Mucosa of gallbladder (tissue), 1 donor: ENCODE measurements around the gene NFIA. TPM values are rescaled to one million over a fixed set of nuclear protein-coding genes. Genes with fewer than 3 reads are reported as not detected.

Experiments used
- DNase-seq: peaks from one replicate; pipeline ENCODE4 v3.0.0-alpha.2; 2020; ENCODE audit warnings: low spot score
- total RNA-seq: library from RNA; stranded (reverse); gene quantifications from one replicate; pipeline ENCODE4 v1.2.1, GENCODE V29; 2021
- donor health status: DM: no; HTN: no; CAD: no.

Gene NFIA
- total RNA-seq, 1 donor from 2014 or later, result 82.8 TPM

DNA sequence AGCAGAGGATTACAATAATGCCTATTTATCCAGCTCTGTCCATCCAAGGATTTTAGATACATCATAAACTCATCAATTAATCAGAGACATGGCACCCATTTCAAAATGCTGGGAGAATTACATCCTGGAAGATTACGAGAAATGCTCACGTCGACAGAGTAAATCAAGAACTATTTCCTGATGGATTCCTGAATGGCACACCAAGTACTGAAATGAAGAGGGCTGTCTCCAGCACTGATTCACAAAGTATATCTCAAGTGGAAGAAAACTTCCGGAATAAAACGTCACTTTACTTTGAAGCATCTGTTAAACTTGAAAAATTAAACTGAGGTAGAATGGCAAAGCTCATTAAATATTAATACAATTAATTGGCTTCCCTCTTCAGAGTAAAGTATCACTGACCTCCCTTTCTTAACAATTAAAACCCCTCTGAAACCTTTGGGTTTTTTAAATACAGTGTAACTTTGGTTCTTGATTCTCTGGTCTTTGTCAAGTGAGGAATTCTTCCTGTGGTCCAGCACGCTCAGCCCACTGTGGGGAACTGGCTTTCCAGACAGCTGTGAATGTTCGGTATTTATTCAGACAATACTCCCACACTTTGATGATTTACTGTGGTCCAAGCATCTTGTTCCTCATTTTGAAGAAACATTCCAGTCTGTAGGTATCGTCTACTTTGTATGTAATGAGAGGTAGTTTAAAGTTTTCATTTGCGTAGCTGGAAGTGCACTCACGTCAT lies 288.0 kb downstream of the NFIA start:
- DNase-seq, result no peak

DNA sequence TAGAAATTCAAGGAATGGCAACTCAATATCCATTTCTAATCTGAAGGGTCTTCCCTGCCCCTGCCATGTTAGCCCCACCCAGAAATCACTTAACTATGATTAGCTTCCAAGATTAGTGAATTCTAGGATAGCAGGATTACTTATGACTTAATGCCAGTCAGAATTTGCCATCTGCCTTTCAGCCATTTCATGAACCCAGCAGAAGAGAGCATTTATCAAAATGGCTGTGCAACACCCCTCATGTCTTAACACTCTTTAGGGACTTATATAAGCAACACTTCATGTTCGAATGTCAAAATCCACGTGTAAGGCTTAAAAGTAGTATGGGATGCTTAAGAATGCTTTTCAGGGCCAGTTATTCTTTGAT lies 288.5 kb downstream of the NFIA start:
- DNase-seq, result no peak

DNA sequence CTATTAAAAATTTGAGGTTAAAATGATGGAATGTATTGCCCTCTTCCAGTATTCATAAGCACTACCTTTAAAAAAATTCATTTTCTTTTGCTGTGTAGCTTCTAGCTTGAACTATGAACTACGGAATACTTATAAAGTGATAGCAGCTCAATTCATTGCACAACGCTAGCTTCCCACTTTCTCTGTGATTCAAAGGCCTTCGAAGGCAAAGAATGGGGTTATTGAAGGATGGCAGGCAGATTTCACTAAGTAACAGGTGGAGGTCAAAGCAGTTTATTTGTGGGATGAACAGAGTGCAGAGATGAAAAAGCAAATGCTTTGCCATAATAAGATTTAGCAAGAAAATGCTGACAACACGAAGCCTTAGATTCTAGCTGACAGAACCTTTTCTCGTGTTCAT lies 290.6 kb downstream of the NFIA start:
- no peak for DNase-seq

DNA sequence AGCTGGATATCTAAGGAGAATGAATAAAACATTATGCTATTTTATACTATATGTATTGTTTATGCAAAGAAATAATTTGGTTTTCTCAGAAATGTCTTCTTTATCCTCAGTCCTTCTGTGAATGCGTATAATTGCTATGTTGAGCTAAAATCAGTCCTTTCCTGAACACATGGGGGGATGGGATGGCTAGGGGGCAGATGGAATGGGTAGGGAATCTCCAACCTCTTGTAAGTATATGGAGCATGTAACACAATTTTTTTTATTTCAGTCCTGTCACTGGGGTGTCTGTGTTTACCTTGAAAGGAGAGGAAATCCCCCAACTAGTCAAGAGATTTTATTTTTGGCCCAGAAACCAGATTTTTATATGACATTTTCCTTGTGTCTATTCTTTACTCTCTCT lies 291.8 kb downstream of the NFIA start:
- no peak for DNase-seq

- DNase-seq, result no peak
Observed at GRCh38 chr1:61375082-61375880, 292.9 kb downstream of the NFIA start.

DNA sequence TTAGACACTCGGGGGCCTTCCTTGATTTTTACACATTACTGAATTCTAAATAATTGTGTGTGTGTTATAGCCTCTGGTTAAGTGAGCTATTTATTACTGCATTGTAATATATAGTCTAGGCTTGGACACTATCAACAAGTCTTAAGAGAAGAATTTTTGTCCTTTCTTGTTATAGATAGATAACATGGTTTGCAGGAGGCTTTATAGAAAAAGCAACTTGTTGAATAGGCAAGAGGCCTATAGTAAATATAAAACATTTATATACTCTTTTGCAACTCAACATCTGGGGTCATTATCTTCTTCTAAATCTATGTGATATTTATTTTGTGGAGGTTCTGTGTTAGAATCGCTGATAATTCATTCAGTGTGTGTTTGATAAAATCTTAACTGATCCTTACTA lies 293.8 kb downstream of the NFIA start:
- no peak for DNase-seq

DNA sequence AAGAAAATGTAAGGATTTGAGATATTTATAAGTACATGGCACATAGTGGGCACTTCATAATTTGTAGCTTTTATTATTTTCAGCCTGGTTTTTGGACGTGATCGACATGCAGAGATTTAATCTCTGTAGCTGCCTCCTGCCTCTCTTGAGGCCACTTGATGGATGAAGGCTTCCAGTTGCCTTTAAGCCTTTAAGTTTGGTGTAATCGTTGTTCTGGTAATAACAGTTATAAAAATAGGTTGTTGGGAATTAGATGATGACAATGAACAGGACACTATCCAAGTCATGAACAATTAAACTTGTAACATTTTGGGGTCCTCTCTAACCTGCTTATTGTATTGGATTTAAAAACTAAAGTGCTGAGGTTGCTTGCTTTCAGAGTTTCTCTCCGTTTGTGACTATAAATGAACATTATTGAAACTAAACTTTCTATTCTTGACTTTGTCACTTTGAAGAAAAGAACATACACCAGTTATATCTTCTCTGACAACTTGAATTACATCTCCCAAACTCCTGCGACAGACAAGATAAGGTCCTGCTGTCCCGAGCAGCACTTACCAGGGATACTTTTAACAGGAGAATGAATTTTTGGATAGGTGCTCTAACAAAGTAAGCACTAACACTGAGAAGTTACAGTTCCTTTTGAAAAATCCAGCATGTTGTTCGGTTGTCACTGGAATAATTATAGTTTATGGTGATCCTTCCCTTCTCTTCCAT lies 295.0 kb downstream of the NFIA start:
- no peak for DNase-seq

- no peak for DNase-seq
Observed at GRCh38 chr1:61378494-61379180, 296.3 kb downstream of the NFIA start.

- DNase-seq, result no peak
Observed at GRCh38 chr1:61379693-61380092, 297.3 kb downstream of the NFIA start.

DNA sequence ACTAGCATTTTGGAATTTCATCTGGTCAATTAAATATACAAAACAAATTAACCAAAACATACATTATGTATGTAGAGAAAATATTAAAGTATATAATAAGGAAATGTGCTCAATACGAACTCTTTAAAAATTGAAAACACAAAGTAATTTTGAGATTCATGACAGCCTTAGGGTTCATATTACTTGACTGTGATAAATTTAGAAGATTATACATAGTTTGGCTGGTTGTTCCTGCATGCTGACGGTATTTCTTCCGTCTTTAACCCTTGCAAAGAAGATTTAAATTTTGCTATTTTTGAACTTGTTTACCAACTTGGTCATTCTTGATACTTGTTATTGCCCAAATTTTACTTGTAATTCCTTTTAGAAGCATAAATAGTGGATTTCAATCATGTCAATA lies 298.2 kb downstream of the NFIA start:
- DNase-seq, result no peak

DNA sequence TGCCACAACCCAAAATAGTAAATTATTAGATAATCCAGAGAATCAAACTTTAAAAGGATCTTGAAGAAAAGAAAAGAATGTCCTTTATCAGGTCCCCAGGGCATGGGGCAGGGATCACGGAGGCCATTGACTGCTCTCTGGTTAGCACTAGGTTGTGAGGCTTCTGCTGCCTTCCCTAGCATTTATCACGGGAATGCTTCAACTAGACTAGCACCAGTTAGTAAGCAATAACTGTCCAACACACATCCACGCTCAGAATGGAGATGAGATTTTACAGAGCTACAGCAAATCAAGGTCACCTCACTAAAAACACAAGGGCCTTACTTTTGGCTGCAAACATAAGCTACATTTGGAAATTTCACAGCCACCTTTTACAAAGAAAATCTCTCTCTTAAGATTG lies 304.0 kb downstream of the NFIA start:
- DNase-seq, result no peak

DNA sequence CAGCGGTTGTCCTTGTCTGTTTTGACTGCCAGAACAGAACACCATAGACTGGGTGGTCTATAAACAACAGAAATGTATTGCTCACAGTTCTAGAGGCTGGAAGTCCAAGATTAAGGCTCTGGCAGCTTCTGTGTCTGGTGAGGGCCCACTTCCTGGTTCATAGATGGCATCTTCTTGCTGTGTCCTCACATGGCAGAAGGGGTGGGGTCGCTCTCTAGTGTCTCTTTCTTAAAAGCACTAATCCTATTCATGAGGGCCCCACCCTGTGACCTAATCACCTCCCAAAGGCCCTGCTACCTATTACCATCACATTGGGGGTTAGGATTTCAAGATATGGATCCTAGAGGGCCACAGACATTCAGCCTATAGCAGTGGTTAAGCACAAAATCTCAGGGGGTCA lies 304.4 kb downstream of the NFIA start:
- no peak for DNase-seq

GRCh38 chr1:61387829-61388228 lies 305.5 kb downstream of the NFIA start:
- no peak for DNase-seq

DNA sequence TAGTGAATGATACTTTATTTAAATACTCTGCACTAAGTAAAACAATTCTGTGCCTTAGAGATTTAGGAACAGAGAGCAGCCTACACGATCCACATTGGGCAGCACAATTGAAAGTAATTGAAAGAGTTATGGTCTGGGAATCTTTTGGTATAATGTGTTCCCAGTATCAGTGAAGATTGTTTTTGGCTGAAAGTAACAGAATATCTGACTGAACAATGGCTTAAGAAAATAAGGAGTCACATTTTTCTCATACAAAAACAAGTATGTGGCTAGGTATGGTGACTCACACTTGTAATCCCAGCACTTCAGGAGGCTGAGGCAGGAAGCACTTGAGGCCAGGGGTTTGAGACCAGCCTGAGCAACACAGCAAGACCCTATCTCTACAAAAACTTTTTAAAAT lies 306.2 kb downstream of the NFIA start:
- DNase-seq, result no peak

DNA sequence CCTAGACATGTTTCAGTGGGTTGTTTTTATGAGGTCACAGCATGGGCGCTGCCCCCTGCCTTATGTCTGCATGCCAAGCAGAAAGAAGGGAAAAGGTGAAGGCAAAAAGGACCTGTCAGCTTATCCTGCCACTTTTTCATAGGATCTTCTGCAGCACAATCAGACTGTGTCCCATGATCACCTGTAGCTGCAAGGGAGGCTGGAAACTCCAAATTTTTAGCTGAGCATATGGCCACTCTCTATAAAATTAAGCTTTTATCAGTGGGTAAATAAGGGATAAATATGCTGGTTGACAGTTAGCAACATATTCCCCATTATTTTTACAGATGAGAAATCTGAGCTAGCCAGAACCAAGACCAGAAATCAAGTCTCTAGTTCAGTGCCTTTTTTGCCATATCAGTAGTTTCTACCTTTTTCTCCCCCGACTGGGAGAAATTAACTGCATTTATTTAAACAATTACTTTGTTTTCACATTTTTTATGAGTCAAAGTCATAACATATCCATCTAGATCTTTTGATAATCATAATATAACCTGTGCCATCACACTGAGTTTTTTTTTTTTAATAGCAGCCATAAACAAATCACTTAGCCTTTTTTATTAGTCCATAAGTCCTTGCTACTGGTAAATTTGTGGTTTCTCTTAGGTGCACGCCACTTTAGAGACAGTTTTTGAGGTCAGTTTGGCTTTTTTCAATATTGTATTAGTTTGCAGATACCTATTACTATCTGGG lies 307.0 kb downstream of the NFIA start:
- no peak for DNase-seq

DNA sequence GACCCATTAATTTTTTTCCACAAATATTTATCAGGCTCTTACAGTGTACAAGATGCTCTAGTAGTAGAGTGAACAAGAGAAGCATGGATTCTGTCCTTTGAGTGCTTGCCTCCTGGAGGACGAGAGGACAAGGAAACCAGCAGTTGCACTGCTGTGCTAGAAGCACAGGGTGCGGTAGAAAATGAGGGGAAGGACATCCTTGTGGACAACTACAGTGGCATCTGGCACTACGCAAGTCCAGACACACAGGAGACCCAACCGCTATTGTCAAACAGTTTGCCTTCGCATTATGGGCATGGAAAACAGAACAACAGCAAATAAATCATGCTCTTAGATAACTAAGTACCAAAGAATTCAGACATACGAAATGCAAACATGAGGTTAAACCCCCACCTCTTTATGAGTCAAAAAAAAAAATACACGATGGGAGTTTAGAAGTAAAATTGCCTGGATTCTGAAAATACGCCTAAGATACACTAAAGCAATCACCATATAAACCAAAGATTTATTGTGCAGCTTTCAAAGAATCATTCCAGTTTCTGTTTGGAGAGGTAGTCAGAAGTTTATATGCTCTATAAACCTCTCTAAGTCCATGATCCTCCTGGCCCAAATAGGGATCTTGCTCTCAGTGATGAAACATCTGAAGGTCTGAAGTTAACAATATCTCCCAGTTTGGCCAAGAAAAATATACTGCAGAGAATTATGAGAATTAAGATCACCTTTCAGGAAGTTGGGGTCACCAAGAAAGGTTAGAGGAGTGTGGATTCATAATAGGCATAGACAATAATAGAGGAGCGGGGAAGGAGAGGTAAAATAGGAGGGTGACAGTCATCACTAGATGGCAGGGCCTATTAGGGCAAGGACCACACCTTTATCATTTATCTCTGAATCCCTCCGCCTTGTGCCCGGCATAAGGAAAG lies 307.8 kb downstream of the NFIA start:
- no peak for DNase-seq

DNA sequence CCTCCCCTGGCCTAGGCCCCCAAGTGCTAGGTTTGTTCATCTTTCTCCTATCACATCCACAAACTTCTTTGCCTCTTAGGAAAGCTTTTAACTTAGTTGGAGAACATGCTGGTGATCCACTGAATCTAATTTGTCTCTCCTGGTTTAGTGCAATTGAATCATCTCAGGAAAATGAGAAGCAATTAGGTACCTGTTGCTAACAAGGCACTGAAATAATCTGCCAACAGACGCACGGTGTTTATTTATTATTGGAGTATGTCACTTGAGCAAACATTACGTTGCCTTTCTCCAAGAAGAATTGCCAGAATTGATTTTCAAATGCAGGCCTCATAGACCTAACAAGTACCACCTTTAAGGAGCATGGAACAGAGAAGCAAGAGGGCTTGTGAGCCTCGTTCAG lies 309.4 kb downstream of the NFIA start:
- DNase-seq, result no peak

- DNase-seq, result no peak
Observed at GRCh38 chr1:61392409-61393242, 310.3 kb downstream of the NFIA start.

DNA sequence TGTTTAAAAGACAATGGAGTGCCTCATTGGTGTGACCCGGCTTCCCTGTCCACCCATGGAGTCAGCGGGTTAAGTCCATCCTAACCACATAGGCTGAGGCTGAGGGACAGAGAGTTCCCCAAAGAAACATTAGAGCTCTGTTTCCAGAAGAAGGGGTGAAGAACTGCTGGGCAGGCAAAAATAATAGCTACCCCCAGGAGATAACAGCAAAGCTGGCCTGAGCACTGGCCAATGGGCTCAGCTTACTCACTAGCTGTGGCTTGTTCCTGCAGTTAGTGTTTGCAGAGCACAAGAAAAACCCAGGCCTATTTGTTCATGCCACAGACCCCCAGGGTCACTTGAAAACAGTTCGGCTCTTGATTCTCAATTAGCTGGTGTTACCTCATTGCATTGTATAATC lies 311.2 kb downstream of the NFIA start:
- no peak for DNase-seq
